HCT116 (cell line): ENCODE data around the gene REEP3.
A peak's percentile ranks its signal among the peaks of the same experiment; 100 is the strongest.

Experiments
- CEBPB ChIP-seq: IDR thresholded peaks from 2 replicates; pipeline ENCODE4 v1.6.1; 2012; ENCODE audit warnings: low read depth
- CTCF ChIP-seq, 3 experiments: fragments of 200-600 bp in 1 of 3; sonication (generic) in 1 of 3; IDR thresholded peaks in 2 of 3; conservative IDR thresholded peaks in 1 of 3; 2 replicates each; pipeline ENCODE4 v1.5.1; 2012 to 2017; ENCODE audit warnings: low read depth in 2 of 3, low read length in 2 of 3, antibody characterized with exemption in 1 of 3, borderline replicate concordance in 1 of 3, control low read depth in 1 of 3, mild to moderate bottlenecking in 1 of 3, mixed read lengths in 1 of 3, mixed run types in 1 of 3, moderate library complexity in 1 of 3; ENCODE audit not compliant: insufficient read depth in 1 of 3
- EGR1 ChIP-seq: IDR thresholded peaks from 2 replicates; pipeline ENCODE4 v1.6.1; 2012; ENCODE audit warnings: low read depth
- EZH2 ChIP-seq: fragments of 200-600 bp; sonication (generic); IDR thresholded peaks from 2 replicates; pipeline ENCODE4 v1.6.1; 2017; ENCODE audit warnings: antibody characterized with exemption, mixed run types
- EZH2phosphoT487 ChIP-seq: fragments of 200-600 bp; IDR thresholded peaks from 2 replicates; pipeline ENCODE4 v1.6.1; 2018; ENCODE audit warnings: antibody characterized with exemption, borderline replicate concordance
- POLR2AphosphoS5 ChIP-seq: IDR thresholded peaks from 2 replicates; pipeline ENCODE4 v1.6.1; 2011; ENCODE audit warnings: mild to moderate bottlenecking, low read depth, low read length, moderate library complexity
- REST ChIP-seq: IDR thresholded peaks from 2 replicates; pipeline ENCODE4 v1.6.1; 2012; ENCODE audit warnings: low read depth
- SRF ChIP-seq: IDR thresholded peaks from 2 replicates; pipeline ENCODE4 v1.6.1; 2012; ENCODE audit warnings: low read depth
- TCF7L2 ChIP-seq: IDR thresholded peaks from 2 replicates; pipeline ENCODE4 v1.7.0; 2011; ENCODE audit warnings: borderline replicate concordance, inconsistent platforms; ENCODE audit not compliant: insufficient read depth, insufficient read length; ENCODE audit errors: extremely low read depth
- ZNF274 ChIP-seq: fragments of 200-500 bp; sonication (Bioruptor generic); IDR thresholded peaks from 2 replicates; pipeline ENCODE4 v1.6.1; 2014; ENCODE audit warnings: mild to moderate bottlenecking, low read depth, low read length, inconsistent platforms

- peak; percentile 73 for TF ChIP-seq CEBPB
- peak; percentile 72 to 90 (median 87) for TF ChIP-seq CTCF (IDR thresholded peaks at IDR 0.05 in 2 of 3, conservative IDR thresholded peaks at IDR 0.05 in 1 of 3; ENCODE audit: borderline replicate concordance in 1 of 3, insufficient read depth in 1 of 3, low read depth in 2 of 3, low read length in 2 of 3)
- no peak for TF ChIP-seq ZNF274
- TF ChIP-seq EZH2phosphoT487 = no peak
- peak; percentile 96 for TF ChIP-seq TCF7L2
- TF ChIP-seq SRF = no peak
- peak; percentile 67; the same call in 1 of the 2 replicates for TF ChIP-seq POLR2AphosphoS5
- TF ChIP-seq EZH2 = no peak
- TF ChIP-seq REST = no peak
- TF ChIP-seq EGR1 = no peak
These were observed 108.3 kb downstream of the REEP3 start for GRCh38 chr10:63629363-63630084.
